ENCODE data around the gene NDUFV1. TPM values are rescaled to one million over a fixed set of nuclear protein-coding genes. Genes with fewer than 3 reads are reported as not detected.

Gene NDUFV1
- total and polyA plus RNA-seq, 2 of the 4 experiments (the other 2 are of a cell fraction): 120 to 133 TPM

DNA sequence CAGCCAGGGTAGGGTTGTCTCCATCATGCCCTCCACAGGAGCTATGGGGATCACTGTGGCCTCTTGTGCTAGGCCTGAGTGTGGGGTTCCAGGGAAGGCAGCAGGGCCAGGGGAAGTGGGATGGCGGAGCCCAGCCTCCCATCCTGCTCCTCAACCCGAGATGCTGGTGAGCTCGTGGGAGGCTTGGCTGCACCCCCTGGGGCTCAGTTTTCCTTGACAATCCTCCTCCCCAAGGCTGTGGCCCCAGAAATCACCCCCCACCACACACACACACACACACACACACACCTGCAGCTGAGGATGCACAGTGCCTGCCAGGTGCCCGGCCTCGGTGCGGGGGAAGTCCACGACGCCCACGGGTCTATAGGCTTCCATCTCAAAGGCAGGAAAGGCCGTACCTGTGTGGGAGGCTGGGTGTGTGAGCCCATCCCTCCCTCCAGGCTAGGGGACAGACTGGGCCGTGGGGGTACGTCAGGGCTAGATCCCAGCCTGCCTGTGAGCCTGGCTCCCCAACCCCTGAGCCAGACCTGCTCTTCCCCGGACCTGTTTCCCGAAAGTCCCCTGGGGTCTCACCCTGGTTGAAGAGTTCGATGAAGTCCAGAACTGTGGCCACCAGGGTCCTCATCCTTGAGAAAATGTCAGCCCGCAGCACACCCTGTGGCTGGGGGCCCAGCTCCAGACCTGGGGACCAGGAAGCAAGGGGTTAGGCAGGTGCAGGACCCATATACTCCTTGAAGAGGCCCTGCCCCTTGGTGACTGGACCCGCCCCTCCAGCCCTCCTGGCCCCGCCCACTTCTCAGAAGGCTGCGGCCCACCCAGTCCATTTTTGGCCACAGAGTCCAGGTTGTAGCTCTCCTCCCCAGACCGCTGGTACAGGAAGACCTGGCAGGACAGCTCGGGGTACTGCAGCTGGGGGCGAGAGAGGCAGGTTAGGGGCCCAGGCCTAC lies 38.0 kb downstream of the NDUFV1 start (continued):
- TF ChIP-seq SMC3 (IDR thresholded peaks at IDR 0.05; ENCODE audit: low read depth, low read length): no peak

DNA sequence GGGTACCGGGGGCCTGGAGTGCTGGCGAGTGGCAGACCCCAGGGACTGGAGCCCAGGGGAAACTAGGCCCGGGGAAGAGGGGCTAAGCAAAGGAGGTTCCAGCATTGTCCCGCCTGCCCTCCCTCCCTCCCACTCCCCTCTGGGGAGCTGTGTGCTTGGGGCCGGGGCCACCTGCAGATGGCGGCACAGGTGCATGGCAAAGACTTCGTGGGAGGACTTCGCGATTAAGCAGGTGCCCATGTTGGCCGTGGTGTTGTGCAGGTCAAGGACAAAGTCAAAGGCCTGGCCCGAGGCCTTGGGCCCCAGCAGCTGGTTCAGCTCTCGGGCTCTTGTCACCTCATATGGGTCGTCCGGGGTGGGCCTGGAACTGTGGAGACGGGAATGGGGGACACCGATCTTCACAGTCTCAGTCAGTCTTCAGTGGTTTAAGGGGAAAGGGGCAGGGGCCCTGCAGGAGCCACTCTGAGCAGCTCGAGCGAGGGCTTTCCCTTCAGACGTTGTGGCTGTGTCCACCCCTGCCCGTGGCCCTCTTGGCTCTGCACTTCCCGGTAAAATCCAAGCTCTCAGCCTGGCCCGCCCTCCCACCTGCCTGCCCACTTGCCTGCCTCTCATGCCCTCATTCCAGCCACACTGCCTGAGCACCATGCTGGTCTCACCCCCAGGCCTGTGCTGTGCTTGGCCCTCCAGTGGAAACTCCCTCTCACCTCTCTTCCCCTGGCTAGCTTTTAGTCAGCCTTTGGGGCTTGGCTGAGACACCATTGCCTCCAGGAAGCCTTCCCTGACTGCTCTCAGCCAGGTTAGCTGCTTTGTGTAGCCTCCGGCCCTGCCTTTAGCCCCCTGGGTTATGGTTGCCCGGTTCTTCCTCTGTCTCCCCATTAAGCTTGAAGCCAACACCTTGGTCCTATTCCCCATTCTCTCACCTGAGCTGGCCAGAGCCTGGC lies 39.1 kb downstream of the NDUFV1 start:
- Histone ChIP-seq H2AK9ac (replicated peaks; ENCODE audit: low read depth, low read length, poor library complexity) (no peak overlapping the region), H2AFZ (replicated peaks; ENCODE audit: low read length, poor library complexity) (no peak overlapping the region), H3K79me1 (ENCODE audit: low read depth in 1 of 2, low read length in 2 of 2) (no peaks in the 10 kb centered on the region), H2BK20ac (ENCODE audit: low read depth, low read length) (no peak overlapping the region), H2BK15ac (ENCODE audit: low read depth, low read length) (no peak overlapping the region), H3K9me1 (ENCODE audit: insufficient read depth, low read length) (peaks cover 7% of the 10 kb centered on the region; the same call in 1 of the 2 replicates), H3K36me3 (ENCODE audit: control insufficient read depth, insufficient read depth, low read length) (no peaks in the 10 kb centered on the region), H3K18ac (ENCODE audit: low read depth, low read length) (no peak overlapping the region), H3K14ac (replicated peaks; ENCODE audit: low read depth, low read length) (no peak overlapping the region), H3K27ac (ENCODE audit: insufficient read depth, low read length) (no peak overlapping the region), H3K56ac (ENCODE audit: extremely low read depth, insufficient read depth, low read length) (no peak overlapping the region), H3K4ac (ENCODE audit: low read depth, low read length) (no peak overlapping the region), H4K91ac (ENCODE audit: insufficient read depth, low read depth, low read length) (no peak overlapping the region), H3K9ac (ENCODE audit: low read depth, low read length) (no peak overlapping the region), H2BK120ac (ENCODE audit: low read depth, low read length) (no peak overlapping the region), H3K9me3 (ENCODE audit: control insufficient read depth, insufficient read depth, low read length) (no peaks in the 10 kb centered on the region; the same call in 1 of the 2 replicates), H3K23ac (ENCODE audit: low read depth, low read length) (no peak overlapping the region), H4K20me1 (ENCODE audit: insufficient read depth, low read length) (0 out of 2 replicates have a peak, but pooled peaks cover 4% of the 10 kb centered on the region), H3K4me2 (ENCODE audit: low read depth, low read length) (no peak overlapping the region), H2BK5ac (ENCODE audit: low read depth, low read length, poor library complexity, severe bottlenecking) (no peak overlapping the region), H4K5ac (ENCODE audit: low read depth, low read length) (no peak overlapping the region), H2AK5ac (ENCODE audit: low read depth, low read length) (no peak overlapping the region), H3K27me3 (ENCODE audit: control insufficient read depth, insufficient read depth, low read length) (peaks cover 12% of the 10 kb centered on the region; the same call in 1 of the 2 replicates), H4K8ac (ENCODE audit: low read depth in 2 of 2, low read length in 2 of 2) (no peak overlapping the region), H3K4me1 (ENCODE audit: control insufficient read depth, insufficient read depth, low read length) (no peaks in the 10 kb centered on the region), H3K4me3 (ENCODE audit: insufficient read depth, low read depth, low read length) (no peak overlapping the region)
- in situ Hi-C loops (cut with MboI; ENCODE audit: low sequenced_read_pairs) (no loop called here), intact Hi-C loops (cut with micrococcal nuclease) (loop anchor here (10.0 kb wide), 1 partner anchor 149 kb away; no protein-coding TSS in a partner anchor), dilution Hi-C loops (cut with HindIII; ENCODE audit: low sequenced_read_pairs, unreplicated experiment) (no loop called here)
- CTCF ChIA-PET: no interaction called here
- no peak for ATAC-seq (ENCODE audit: low read depth)
- no TSS peak for BruUV-seq (replicated peaks)
- TF ChIP-seq, protein P1, sequence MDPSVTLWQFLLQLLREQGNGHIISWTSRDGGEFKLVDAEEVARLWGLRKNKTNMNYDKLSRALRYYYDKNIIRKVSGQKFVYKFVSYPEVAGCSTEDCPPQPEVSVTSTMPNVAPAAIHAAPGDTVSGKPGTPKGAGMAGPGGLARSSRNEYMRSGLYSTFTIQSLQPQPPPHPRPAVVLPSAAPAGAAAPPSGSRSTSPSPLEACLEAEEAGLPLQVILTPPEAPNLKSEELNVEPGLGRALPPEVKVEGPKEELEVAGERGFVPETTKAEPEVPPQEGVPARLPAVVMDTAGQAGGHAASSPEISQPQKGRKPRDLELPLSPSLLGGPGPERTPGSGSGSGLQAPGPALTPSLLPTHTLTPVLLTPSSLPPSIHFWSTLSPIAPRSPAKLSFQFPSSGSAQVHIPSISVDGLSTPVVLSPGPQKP (IDR thresholded peaks at IDR 0.05; ENCODE audit: borderline replicate concordance, low read depth, low read length): no peak
- no peak for TF ChIP-seq POLR2A (IDR thresholded peaks at IDR 0.05; ENCODE audit: low read depth, low read length)
- TF ChIP-seq SMC3 (IDR thresholded peaks at IDR 0.05; ENCODE audit: low read depth, low read length): no peak
- TF ChIP-seq MXI1 (IDR thresholded peaks at IDR 0.05; ENCODE audit: borderline replicate concordance, low read depth, low read length): no peak
- TF ChIP-seq FOS (IDR thresholded peaks at IDR 0.05; ENCODE audit: low read depth, low read length): no peak
- no peak for TF ChIP-seq MAZ (IDR thresholded peaks at IDR 0.05; ENCODE audit: borderline replicate concordance, low read depth, low read length)
- TF ChIP-seq, protein P2, sequence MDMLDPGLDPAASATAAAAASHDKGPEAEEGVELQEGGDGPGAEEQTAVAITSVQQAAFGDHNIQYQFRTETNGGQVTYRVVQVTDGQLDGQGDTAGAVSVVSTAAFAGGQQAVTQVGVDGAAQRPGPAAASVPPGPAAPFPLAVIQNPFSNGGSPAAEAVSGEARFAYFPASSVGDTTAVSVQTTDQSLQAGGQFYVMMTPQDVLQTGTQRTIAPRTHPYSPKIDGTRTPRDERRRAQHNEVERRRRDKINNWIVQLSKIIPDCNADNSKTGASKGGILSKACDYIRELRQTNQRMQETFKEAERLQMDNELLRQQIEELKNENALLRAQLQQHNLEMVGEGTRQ (IDR thresholded peaks at IDR 0.05; ENCODE audit: low read depth, low read length): no peak
- no peak for DNase-seq
- 63% methylated on average over 4 of the region's 24 CpGs; no CpG with 5 or more reads in 1 of the 2 experiments for WGBS, 2 experiments (ENCODE audit: extremely low coverage in 2 of 2, insufficient read length in 1 of 2)
- POLR2A ChIA-PET (ENCODE audit: unreplicated experiment): no interaction called here
